K562 (cell line): ENCODE results near the gene FILIP1L. TPM values are rescaled to one million over a fixed set of nuclear protein-coding genes. Genes with fewer than 3 reads are reported as not detected.

Experiments
- ATAC-seq: fragments of 200-7000 bp; cut with Tn5 transposase; 3 replicates; pipeline ENCODE4 v1.9.1; 2020; ENCODE audit warnings: moderate library complexity
- BruUV-seq: library from RNA; stranded (reverse); fragments of 400-500 nt; replicated peaks from 2 replicates; lab custom pipeline; 2021; lab: Mats Ljungman, UMichigan
- CTCF ChIA-PET: fragments of 300-600 bp; formaldehyde crosslinking; extraction: SDS; loops from one replicate; lab custom pipeline; 2021; ENCODE audit warnings: low intra/inter-chr PET ratio; lab: Yijun Ruan, JAX
- POLR2A ChIA-PET: fragments of 300-600, 350-650 bp; sonication (Branson Sonifier 250); formaldehyde crosslinking; extraction: SDS; loops from one replicate; lab custom pipeline; 2021; ENCODE audit warnings: antibody characterized with exemption, inconsistent platforms; lab: Yijun Ruan, JAX
- DNase-seq, 4 experiments: peaks; one replicate each; pipeline versions ENCODE4 v3.0.0 to v3.0.0-alpha.2; 2011 to 2018; ENCODE audit warnings: low spot score in 3 of 4, mixed read lengths in 3 of 4; ENCODE audit errors: extremely low read depth in 1 of 4
- FAIRE-seq: peaks from 2 replicates; lab custom pipeline; 2011; peaks lifted over from hg19 to GRCh38; lab: Jason Lieb, UNC
- H2AFZ ChIP-seq: 2 replicates; pipeline ENCODE4 v1.6.0; 2011; ENCODE audit warnings: low read depth, low read length, control low read depth, inconsistent platforms
- H3K27ac ChIP-seq: fragments of 200-600 bp; 3 replicates; pipeline ENCODE4 v1.8.0; 2011; ENCODE audit warnings: low read depth, mild to moderate bottlenecking, control low read depth, inconsistent platforms, low read length, moderate library complexity, mixed read lengths; ENCODE audit errors: extremely low read depth
- H3K27me3 ChIP-seq, 2 experiments: fragments of 300-600 bp in 1 of 2; 2 replicates in 1 of 2; 3 replicates in 1 of 2; pipeline versions ENCODE4 v1.6.0 to v1.8.0; 2011; ENCODE audit warnings: inconsistent platforms in 2 of 2, low read length in 2 of 2, mild to moderate bottlenecking in 1 of 2, mixed read lengths in 1 of 2, moderate library complexity in 1 of 2; ENCODE audit not compliant: control insufficient read depth in 2 of 2, insufficient read depth in 2 of 2
- H3K36me3 ChIP-seq: fragments of 300-600 bp; 3 replicates; pipeline ENCODE4 v1.8.0; 2011; ENCODE audit warnings: mild to moderate bottlenecking, low read length, inconsistent platforms; ENCODE audit not compliant: control insufficient read depth, insufficient read depth
- H3K4me1 ChIP-seq, 2 experiments: fragments of 200-600 bp in 1 of 2; replicated peaks in 1 of 2; 2 replicates in 1 of 2; 3 replicates in 1 of 2; pipeline versions ENCODE4 v1.5.1 to v1.8.0; 2011; ENCODE audit warnings: inconsistent platforms in 2 of 2, low read length in 2 of 2, mild to moderate bottlenecking in 1 of 2, mixed read lengths in 1 of 2, moderate library complexity in 1 of 2; ENCODE audit not compliant: control insufficient read depth in 2 of 2, insufficient read depth in 2 of 2
- H3K4me2 ChIP-seq: 2 replicates; pipeline ENCODE4 v1.6.1; 2011; ENCODE audit warnings: low read length, control low read depth, inconsistent platforms, mixed read lengths; ENCODE audit not compliant: insufficient read depth
- H3K4me3 ChIP-seq: fragments of 200-600 bp; sonication (generic), shearing (Covaris generic); 2 replicates; pipeline ENCODE4 v1.5.1; 2016; ENCODE audit warnings: control low read depth, inconsistent platforms
- H3K79me2 ChIP-seq: fragments of 200-600 bp; 3 replicates; pipeline ENCODE4 v1.8.0; 2011; ENCODE audit warnings: low read length, inconsistent platforms; ENCODE audit not compliant: control insufficient read depth, insufficient read depth
- H3K9ac ChIP-seq, 2 experiments: 2 replicates each; pipeline versions ENCODE4 v1.6.0 to v1.6.1; 2011; ENCODE audit warnings: low read depth in 2 of 2, low read length in 2 of 2, control low read depth in 1 of 2, inconsistent platforms in 1 of 2, mild to moderate bottlenecking in 1 of 2, mixed read lengths in 1 of 2; ENCODE audit not compliant: insufficient read depth in 1 of 2
- H3K9me1 ChIP-seq: one replicate; pipeline ENCODE4 v1.6.0; 2011; ENCODE audit warnings: inconsistent platforms, mild to moderate bottlenecking, low read length, moderate library complexity; ENCODE audit not compliant: control insufficient read depth, insufficient read depth
- H3K9me3 ChIP-seq: replicated peaks from 2 replicates; pipeline ENCODE4 v1.5.1; 2011; ENCODE audit warnings: low read depth, low read length, inconsistent platforms; ENCODE audit not compliant: control insufficient read depth, insufficient read depth
- H4K20me1 ChIP-seq: replicated peaks from 2 replicates; pipeline ENCODE4 v1.6.1; 2011; ENCODE audit warnings: low read length, inconsistent platforms, mixed read lengths; ENCODE audit not compliant: control insufficient read depth, insufficient read depth
- CSDE1 ChIP-seq, 2 experiments: fragments of 450-650 bp; IDR thresholded peaks; 2 replicates each; pipeline ENCODE4 v1.6.1; 2016; ENCODE audit warnings: mild to moderate bottlenecking in 1 of 2
- E4F1 ChIP-seq: fragments of 250-450 bp; sonication (Bioruptor Pico); IDR thresholded peaks from 2 replicates; pipeline ENCODE4 v1.5.0; 2021; ENCODE audit warnings: mild to moderate bottlenecking, borderline replicate concordance
- GTF3C2 ChIP-seq: IDR thresholded peaks from 3 replicates; pipeline ENCODE4 v1.6.1; 2011; ENCODE audit warnings: borderline replicate concordance, mild to moderate bottlenecking, moderate library complexity; ENCODE audit not compliant: insufficient read length; ENCODE audit errors: extremely low read depth
- MED1 ChIP-seq: sonication (generic); formaldehyde crosslinking; IDR thresholded peaks from 2 replicates; pipeline ENCODE4 v1.8.1; 2023; ENCODE audit warnings: missing genetic modification reagents, borderline replicate concordance
- OTX1 ChIP-seq: fragments of 450-650 bp; formaldehyde crosslinking; IDR thresholded peaks from 2 replicates; pipeline ENCODE4 v1.4.0; 2022; ENCODE audit warnings: mild to moderate bottlenecking
- RHOXF2B ChIP-seq: fragments of 250-450 bp; sonication (Bioruptor Pico); conservative IDR thresholded peaks from 2 replicates; pipeline ENCODE4 v1.5.1; 2021
- ZNF133 ChIP-seq: fragments of 250-450 bp; sonication (Bioruptor Pico); IDR thresholded peaks from 2 replicates; pipeline ENCODE4 v1.4.0; 2020; ENCODE audit warnings: mild to moderate bottlenecking
- WGBS: fragments of 100-300 bp; shearing (Covaris generic); methylation state at CpG from one replicate; pipeline ENCODE4 v1.1.6; 2016; ENCODE audit warnings: low coverage, mixed read lengths; ENCODE audit not compliant: insufficient coverage; ENCODE audit errors: missing lambda C conversion rate; 5-methylcytosine and 5-hydroxymethylcytosine counted together
- in situ Hi-C: fragments of 300-500 bp; cut with MboI; formaldehyde crosslinking; loops from 4 replicates; pipeline ENCODE4 v1.15.0; 2018; ENCODE audit warnings: inconsistent platforms, mixed read lengths
- intact Hi-C: fragments of 100-400 bp; cut with micrococcal nuclease; formaldehyde crosslinking; loops from 2 replicates; pipeline ENCODE4 v1.14.2; 2022
- polyA plus RNA-seq, 8 experiments: library from polyadenylated mRNA; depleted of rRNA in 4 of 8; stranded (reverse) in 5 of 8; unstranded in 3 of 8; fragments of >200 nt; fragmentation: Nextera tagmentation in 2 of 8; fragmentation: Illumina TruSeq in 1 of 8; extraction: Ambion mirVana in 2 of 8; extraction: Trizol in 1 of 8; gene quantifications; 2 replicates each; pipeline versions ENCODE4 v1.2.1 to v1.2.3, GENCODE V29; 2011 to 2014; ENCODE audit warnings: inconsistent platforms in 1 of 8, missing spikeins in 1 of 8
- total RNA-seq, 7 experiments: library from RNA; depleted of rRNA in 6 of 7; stranded (reverse); fragments of >200 nt in 6 of 7; fragmentation: Illumina TruSeq in 2 of 7; extraction: Trizol in 2 of 7; gene quantifications; 2 replicates each; pipeline versions ENCODE4 v1.2.1 to v1.2.3, GENCODE V29; 2011 to 2021; ENCODE audit warnings: low replicate concordance in 1 of 7

The FILIP1L gene
- total and polyA plus RNA-seq, 9 of the 15 experiments (the other 6 are each of a cell fraction or from before 2014, with no cell fraction given) = 0.50 to 2.1 (median 1.1) TPM

DNA sequence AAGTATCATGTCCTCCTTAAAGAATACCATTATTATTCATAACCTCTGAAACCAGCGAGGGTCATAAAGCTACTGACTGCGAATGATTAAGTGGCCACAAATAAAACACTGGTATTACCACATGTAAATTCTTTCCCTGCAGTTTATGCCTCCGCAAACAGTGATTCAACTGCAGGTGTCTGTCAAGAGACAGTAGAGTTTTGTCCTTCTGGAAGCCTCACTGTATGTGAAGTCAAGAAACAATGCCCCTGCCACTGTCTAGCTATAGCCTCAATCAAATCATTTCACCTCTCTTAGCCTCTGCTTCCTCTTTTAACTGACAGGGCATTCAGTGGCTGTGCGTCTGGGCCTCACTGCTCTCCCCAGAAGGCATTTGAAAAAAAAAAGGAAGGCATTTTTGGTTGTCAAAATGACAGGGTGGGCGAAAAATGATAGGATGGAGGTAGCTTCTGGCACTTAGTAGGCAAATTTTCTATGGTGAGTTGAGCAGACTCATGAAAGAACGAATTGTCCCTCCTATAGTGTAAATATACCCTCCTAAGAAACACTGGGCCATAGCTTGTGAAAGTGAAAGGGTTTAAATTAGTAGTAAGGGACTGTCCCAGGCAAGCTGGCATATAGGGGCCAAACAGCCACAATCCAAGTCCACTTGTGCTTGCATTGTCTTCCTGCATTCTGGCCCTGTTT, 66.7 kb downstream of the FILIP1L start:
- DNase-seq (no peak), FAIRE-seq (peak; percentile 35), ATAC-seq (peak; percentile 44; the same call in 1 of the 3 replicates)
- WGBS = 74% methylated on average over 6 of the region's 6 CpGs
- in situ Hi-C loops (no loop called here), intact Hi-C loops (no loop called here)
- H3K79me2 ChIP-seq = no peaks in the 10 kb centered on the region
- no peaks in the 10 kb centered on the region for H3K4me1 ChIP-seq
- BruUV-seq = no TSS peak
- H3K4me3 ChIP-seq = no peak overlapping the region
- H2AFZ ChIP-seq = no peak overlapping the region
- no peaks in the 10 kb centered on the region for H3K9me3 ChIP-seq
- ChIA-PET CTCF (no interaction called here), POLR2A (interaction anchor here (1.0 kb wide), 1 partner anchor 10 kb away, joined by 3 read pairs; no protein-coding TSS in a partner anchor)
- no peak overlapping the region for H3K4me2 ChIP-seq
- H3K27me3 ChIP-seq = no peaks in the 10 kb centered on the region
- TF ChIP-seq CSDE1 (IDR thresholded peaks at IDR 0.05) (no peak), RHOXF2B (CRISPR knock-in tag) (no peak), MED1 (no peak), GTF3C2 (no peak), ZNF133 (CRISPR knock-in tag) (no peak), E4F1 (no peak), OTX1 (CRISPR knock-in tag) (no peak)
- no peak overlapping the region for H3K27ac ChIP-seq
- no peaks in the 10 kb centered on the region for H3K36me3 ChIP-seq
- no peak overlapping the region for H3K9ac ChIP-seq
- no peaks in the 10 kb centered on the region for H4K20me1 ChIP-seq
- H3K9me1 ChIP-seq = no peaks in the 10 kb centered on the region
